Measurements from ENCODE around the gene CUZD1.
"Not testable (repeated sequence)": the region's sequence is repeated elsewhere in the genome, so short reads cannot be mapped to it uniquely, and the experiment has no call there.

Gene CUZD1

GRCh38 chr10:122845783-122846332, at the start of gene CUZD1:
TSS of gene CUZD1 (minus strand) at chr10:122845857. CDS start at chr10:122845843, 14 bp downstream.
- DNase-seq, result no peak
- in situ Hi-C loops (cut with MboI; ENCODE audit: low pct_unique_long_range_greater_than_20kb, low sequenced_read_pairs), result no loop called here

GRCh38 chr10:122894261-122894944, 48.7 kb upstream of the CUZD1 start:
- in situ Hi-C loops (cut with MboI; ENCODE audit: low pct_unique_long_range_greater_than_20kb, low sequenced_read_pairs), result no loop called here
- no peak for DNase-seq

GRCh38 chr10:122884166-122884565, 38.5 kb upstream of the CUZD1 start:
- in situ Hi-C loops (cut with MboI; ENCODE audit: low pct_unique_long_range_greater_than_20kb, low sequenced_read_pairs), result no loop called here

GRCh38 chr10:122882766-122883165, 37.1 kb upstream of the CUZD1 start:
- in situ Hi-C loops (cut with MboI; ENCODE audit: low pct_unique_long_range_greater_than_20kb, low sequenced_read_pairs), result no loop called here
- no peak for DNase-seq

More at GRCh38 chr10:122884166-122884565, 38.5 kb upstream of the CUZD1 start:
- DNase-seq, result no peak

- no peak for DNase-seq
- in situ Hi-C loops (cut with MboI; ENCODE audit: low pct_unique_long_range_greater_than_20kb, low sequenced_read_pairs), result no loop called here
Measured at GRCh38 chr10:122879339-122880273, 33.9 kb upstream of the CUZD1 start, which contains the start of gene FAM24B. TSS of gene FAM24B (minus strand) at chr10:122879581. CDS start at chr10:122850515, 29,066 bp downstream.

GRCh38 chr10:122878799-122879338, 33.2 kb upstream of the CUZD1 start:
- DNase-seq, result no peak
- in situ Hi-C loops (cut with MboI; ENCODE audit: low pct_unique_long_range_greater_than_20kb, low sequenced_read_pairs), result no loop called here

- DNase-seq, result no peak
- in situ Hi-C loops (cut with MboI; ENCODE audit: low pct_unique_long_range_greater_than_20kb, low sequenced_read_pairs), result no loop called here
Measured at GRCh38 chr10:122877264-122877663, 31.6 kb upstream of the CUZD1 start.

- DNase-seq, result no peak
- in situ Hi-C loops (cut with MboI; ENCODE audit: low pct_unique_long_range_greater_than_20kb, low sequenced_read_pairs), result no loop called here
Measured at GRCh38 chr10:122876467-122876855, 30.8 kb upstream of the CUZD1 start.

GRCh38 chr10:122875843-122876466, 30.3 kb upstream of the CUZD1 start:
- in situ Hi-C loops (cut with MboI; ENCODE audit: low pct_unique_long_range_greater_than_20kb, low sequenced_read_pairs), result no loop called here
- no peak for DNase-seq

- in situ Hi-C loops (cut with MboI; ENCODE audit: low pct_unique_long_range_greater_than_20kb, low sequenced_read_pairs), result not testable (repeated sequence)
Measured at GRCh38 chr10:122871947-122872346, 26.3 kb upstream of the CUZD1 start.

GRCh38 chr10:122868768-122869167, 23.1 kb upstream of the CUZD1 start:
- DNase-seq; in situ Hi-C loops (cut with MboI; ENCODE audit: low pct_unique_long_range_greater_than_20kb, low sequenced_read_pairs): not testable (repeated sequence)

More at GRCh38 chr10:122871947-122872346, 26.3 kb upstream of the CUZD1 start:
- DNase-seq, result not testable (repeated sequence)

GRCh38 chr10:122866757-122867482, 21.3 kb upstream of the CUZD1 start:
- in situ Hi-C loops (cut with MboI; ENCODE audit: low pct_unique_long_range_greater_than_20kb, low sequenced_read_pairs), result not testable (repeated sequence)

GRCh38 chr10:122864901-122865300, 19.2 kb upstream of the CUZD1 start:
- no peak for DNase-seq
- in situ Hi-C loops (cut with MboI; ENCODE audit: low pct_unique_long_range_greater_than_20kb, low sequenced_read_pairs), result no loop called here

More at GRCh38 chr10:122866757-122867482, 21.3 kb upstream of the CUZD1 start:
- DNase-seq, result not testable (repeated sequence)

GRCh38 chr10:122864194-122864592, 18.5 kb upstream of the CUZD1 start:
- in situ Hi-C loops (cut with MboI; ENCODE audit: low pct_unique_long_range_greater_than_20kb, low sequenced_read_pairs), result no loop called here

GRCh38 chr10:122863216-122864193, 17.8 kb upstream of the CUZD1 start:
- DNase-seq, result no peak
- in situ Hi-C loops (cut with MboI; ENCODE audit: low pct_unique_long_range_greater_than_20kb, low sequenced_read_pairs), result no loop called here

More at GRCh38 chr10:122864194-122864592, 18.5 kb upstream of the CUZD1 start:
- no peak for DNase-seq

- in situ Hi-C loops (cut with MboI; ENCODE audit: low pct_unique_long_range_greater_than_20kb, low sequenced_read_pairs), result no loop called here
- DNase-seq, result no peak
Measured at GRCh38 chr10:122861711-122862161, 16.1 kb upstream of the CUZD1 start.

GRCh38 chr10:122859527-122859926, 13.9 kb upstream of the CUZD1 start:
- DNase-seq, result no peak
- in situ Hi-C loops (cut with MboI; ENCODE audit: low pct_unique_long_range_greater_than_20kb, low sequenced_read_pairs), result no loop called here
